Chondrocyte (in vitro differentiated cells): ENCODE results near the gene PTPRG. TPM values are rescaled to one million over a fixed set of nuclear protein-coding genes. Genes with fewer than 3 reads are reported as not detected.

Source experiments
- DNase-seq: peaks from one replicate; pipeline ENCODE4 v3.0.0; 2021; ENCODE audit warnings: mixed read lengths, low spot score
- H3K27ac Mint-ChIP-seq: one replicate; pipeline ENCODE4 v1.8.0; 2021; ENCODE audit warnings: mild to moderate bottlenecking, moderate library complexity, mixed read lengths; ENCODE audit not compliant: unreplicated experiment
- H3K27me3 Mint-ChIP-seq: 2 replicates; pipeline ENCODE4 v1.8.0; 2021; ENCODE audit warnings: low read depth, mixed read lengths
- H3K36me3 Mint-ChIP-seq: 2 replicates; pipeline ENCODE4 v1.8.0; 2021; ENCODE audit warnings: low read depth, mixed read lengths
- H3K4me1 Mint-ChIP-seq: 2 replicates; pipeline ENCODE4 v1.8.0; 2021; ENCODE audit warnings: low read depth, mild to moderate bottlenecking, mixed read lengths
- H3K4me3 Mint-ChIP-seq: one replicate; pipeline ENCODE4 v1.8.0; 2021; ENCODE audit warnings: mild to moderate bottlenecking, moderate library complexity, mixed read lengths; ENCODE audit not compliant: unreplicated experiment
- H3K9me3 Mint-ChIP-seq: 2 replicates; pipeline ENCODE4 v1.8.0; 2021; ENCODE audit warnings: low read depth, mixed read lengths
- total RNA-seq: library from RNA; stranded (reverse); gene quantifications from 3 replicates; pipeline ENCODE4 v1.2.1, GENCODE V29; 2021
- TF ChIP-seq, protein P1 (sequence below): fragments of 200-600 bp; sonication (generic); IDR thresholded peaks from 2 replicates; pipeline ENCODE4 v1.5.0; 2021; ENCODE audit warnings: antibody characterized with exemption, mild to moderate bottlenecking, moderate library complexity

PTPRG gene
- total RNA-seq, 1 donor from 2014 or later, result 45.5 TPM

DNA sequence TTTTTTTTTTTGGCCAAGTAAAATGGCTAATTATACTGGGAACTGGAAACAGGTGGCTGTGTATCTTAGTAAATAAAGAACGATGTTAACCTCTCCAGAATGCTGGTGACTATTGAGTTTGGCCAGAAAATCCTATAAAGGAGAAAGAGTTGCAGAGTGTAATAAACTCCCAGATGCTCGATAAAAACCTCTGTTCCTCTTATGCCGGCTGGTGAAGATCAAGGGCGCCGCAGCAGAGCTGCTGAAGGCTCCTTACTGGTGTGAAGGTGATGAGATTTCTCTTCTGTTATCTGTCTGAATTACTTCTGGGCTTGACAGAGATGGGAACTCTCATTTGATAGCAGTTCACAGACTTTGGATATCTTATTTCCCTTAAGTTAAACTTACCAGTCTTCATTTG is 104.6 kb downstream of the PTPRG start:
- no peak overlapping the region for H3K27ac Mint-ChIP-seq
- DNase-seq, result no peak
- peaks cover 39% of the 10 kb centered on the region for H3K4me1 Mint-ChIP-seq
- H3K4me3 Mint-ChIP-seq, result no peak overlapping the region
- H3K27me3 Mint-ChIP-seq, result no peaks in the 10 kb centered on the region
- TF ChIP-seq, protein P1, sequence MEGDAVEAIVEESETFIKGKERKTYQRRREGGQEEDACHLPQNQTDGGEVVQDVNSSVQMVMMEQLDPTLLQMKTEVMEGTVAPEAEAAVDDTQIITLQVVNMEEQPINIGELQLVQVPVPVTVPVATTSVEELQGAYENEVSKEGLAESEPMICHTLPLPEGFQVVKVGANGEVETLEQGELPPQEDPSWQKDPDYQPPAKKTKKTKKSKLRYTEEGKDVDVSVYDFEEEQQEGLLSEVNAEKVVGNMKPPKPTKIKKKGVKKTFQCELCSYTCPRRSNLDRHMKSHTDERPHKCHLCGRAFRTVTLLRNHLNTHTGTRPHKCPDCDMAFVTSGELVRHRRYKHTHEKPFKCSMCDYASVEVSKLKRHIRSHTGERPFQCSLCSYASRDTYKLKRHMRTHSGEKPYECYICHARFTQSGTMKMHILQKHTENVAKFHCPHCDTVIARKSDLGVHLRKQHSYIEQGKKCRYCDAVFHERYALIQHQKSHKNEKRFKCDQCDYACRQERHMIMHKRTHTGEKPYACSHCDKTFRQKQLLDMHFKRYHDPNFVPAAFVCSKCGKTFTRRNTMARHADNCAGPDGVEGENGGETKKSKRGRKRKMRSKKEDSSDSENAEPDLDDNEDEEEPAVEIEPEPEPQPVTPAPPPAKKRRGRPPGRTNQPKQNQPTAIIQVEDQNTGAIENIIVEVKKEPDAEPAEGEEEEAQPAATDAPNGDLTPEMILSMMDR, result no peak
- no peaks in the 10 kb centered on the region for H3K9me3 Mint-ChIP-seq
- H3K36me3 Mint-ChIP-seq, result no peaks in the 10 kb centered on the region

DNA sequence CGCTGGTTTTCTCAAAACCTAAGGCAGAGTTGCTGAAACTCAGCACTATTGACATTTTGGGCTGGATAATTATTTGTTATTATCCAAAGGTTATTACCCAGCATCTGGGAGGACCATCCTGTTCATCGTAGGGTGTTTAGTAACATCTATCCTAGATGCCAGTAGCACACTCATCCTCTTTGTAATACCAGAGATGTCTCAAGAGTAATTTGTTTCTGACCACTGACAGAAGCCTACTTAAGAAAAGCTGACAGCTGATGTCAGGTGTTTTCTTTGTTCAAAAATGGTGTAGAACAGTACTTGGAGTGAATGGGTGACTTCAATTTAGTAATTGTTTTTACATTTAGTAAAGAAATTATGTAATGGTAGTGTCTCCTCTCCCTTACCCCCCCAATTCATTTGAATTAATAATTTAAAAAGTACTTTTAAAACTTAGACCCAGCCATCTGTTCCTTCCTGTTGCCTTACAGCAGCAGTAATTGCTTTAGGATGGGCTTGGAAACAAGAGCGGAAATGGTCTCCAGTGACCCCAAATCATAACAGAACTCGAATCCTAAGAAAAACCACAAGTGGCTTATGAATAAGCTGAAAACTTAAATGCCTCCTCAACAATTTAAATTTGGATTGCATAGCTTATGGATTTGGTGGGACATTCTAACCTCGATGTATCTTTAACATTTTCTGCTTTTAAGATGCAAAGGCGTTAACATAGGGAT is 105.4 kb downstream of the PTPRG start:
- no peaks in the 10 kb centered on the region for H3K9me3 Mint-ChIP-seq
- DNase-seq, result no peak
- H3K36me3 Mint-ChIP-seq, result no peaks in the 10 kb centered on the region
- H3K27me3 Mint-ChIP-seq, result no peaks in the 10 kb centered on the region
- H3K4me1 Mint-ChIP-seq, result peaks cover 39% of the 10 kb centered on the region
- H3K27ac Mint-ChIP-seq, result no peak overlapping the region
- TF ChIP-seq, protein P1, result no peak
- no peak overlapping the region for H3K4me3 Mint-ChIP-seq

DNA sequence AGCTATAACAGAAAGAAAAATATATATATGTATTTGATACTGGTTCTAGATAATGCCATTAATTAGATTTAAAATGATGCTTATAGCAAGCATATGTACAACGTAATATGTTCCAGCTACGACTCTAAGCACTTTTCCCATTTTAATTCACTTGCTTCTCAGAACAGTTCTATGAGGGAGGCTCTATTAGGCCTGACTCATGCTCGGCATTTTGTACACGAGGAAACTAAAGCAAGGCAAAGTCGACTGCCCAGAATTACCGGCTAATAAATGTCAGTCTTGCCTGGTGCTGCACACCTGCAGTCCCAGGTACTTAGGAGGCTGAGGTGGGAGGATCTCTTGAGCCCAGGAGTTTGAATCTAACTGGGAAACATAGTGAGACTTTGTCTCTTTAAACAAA is 106.0 kb downstream of the PTPRG start:
- Mint-ChIP-seq H3K9me3 (no peaks in the 10 kb centered on the region), H3K27me3 (no peaks in the 10 kb centered on the region), H3K4me1 (peaks cover 36% of the 10 kb centered on the region), H3K36me3 (no peaks in the 10 kb centered on the region), H3K4me3 (no peak overlapping the region), H3K27ac (no peak overlapping the region)
- TF ChIP-seq, protein P1, result no peak
- no peak for DNase-seq

DNA sequence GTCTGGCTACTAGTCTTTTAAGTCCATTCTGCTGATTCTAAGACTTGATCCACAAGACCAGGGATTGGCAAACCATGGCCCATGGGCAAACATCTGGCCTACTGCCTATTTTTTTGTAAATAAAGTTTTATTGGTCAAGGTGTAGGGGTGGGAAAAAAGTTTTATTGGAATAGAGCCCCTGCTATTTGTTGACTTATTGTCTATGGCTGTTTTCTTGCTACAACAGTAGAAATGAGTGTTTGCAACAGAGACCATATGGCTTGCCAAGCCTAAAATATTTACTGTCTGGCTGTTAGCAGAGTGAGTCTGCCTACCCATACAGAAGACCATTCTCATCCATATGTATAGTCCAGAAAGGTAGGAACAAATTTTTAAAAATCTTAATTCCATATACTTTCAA is 106.4 kb downstream of the PTPRG start:
- Mint-ChIP-seq H3K27me3 (no peaks in the 10 kb centered on the region), H3K4me1 (peaks cover 32% of the 10 kb centered on the region), H3K9me3 (no peaks in the 10 kb centered on the region), H3K27ac (no peak overlapping the region), H3K4me3 (no peak overlapping the region), H3K36me3 (no peaks in the 10 kb centered on the region)
- TF ChIP-seq, protein P1, result no peak
- DNase-seq, result no peak

DNA sequence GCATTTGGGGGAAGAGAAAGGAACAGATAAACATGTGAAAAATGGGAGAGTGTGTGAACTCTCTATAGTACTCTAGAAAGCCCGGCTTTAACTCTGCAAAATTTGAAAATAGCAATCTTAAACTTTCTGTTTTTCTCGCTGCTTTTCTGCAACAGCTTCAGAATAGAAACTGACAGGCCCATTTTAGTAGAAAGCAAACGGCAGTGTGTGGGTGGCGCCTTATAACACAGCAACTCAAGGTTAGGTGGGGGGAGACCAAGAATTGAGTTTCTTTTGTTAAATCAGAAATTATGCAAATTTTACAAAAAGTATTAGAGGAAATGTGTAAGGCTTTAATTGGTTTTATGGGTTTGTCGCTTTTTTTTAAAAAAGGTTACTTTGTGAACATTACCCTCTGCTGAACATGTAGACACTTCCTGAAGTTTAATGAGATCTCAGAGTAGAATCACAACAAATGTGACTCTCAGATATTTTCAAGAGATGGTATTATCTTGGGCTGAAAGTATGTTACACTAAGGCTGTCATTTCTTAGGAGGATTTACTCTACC is 107.0 kb downstream of the PTPRG start:
- TF ChIP-seq, protein P1, result no peak
- Mint-ChIP-seq H3K27me3 (no peaks in the 10 kb centered on the region), H3K4me1 (peaks cover 30% of the 10 kb centered on the region), H3K9me3 (no peaks in the 10 kb centered on the region), H3K36me3 (no peaks in the 10 kb centered on the region), H3K4me3 (no peak overlapping the region), H3K27ac (no peak overlapping the region)
- no peak for DNase-seq
